Ectodermal cell (in vitro differentiated cells): Measurements from ENCODE around the gene KLKB1.

Experiments used
- H3K27ac ChIP-seq: 2 replicates; pipeline ENCODE4 v1.7.0; 2013; ENCODE audit warnings: mild to moderate bottlenecking, low read depth, low read length; ENCODE audit not compliant: insufficient read depth, poor library complexity, severe bottlenecking
- H3K27me3 ChIP-seq: 2 replicates; pipeline ENCODE4 v1.7.0; 2013; ENCODE audit warnings: mild to moderate bottlenecking, low read length; ENCODE audit not compliant: insufficient read depth, control insufficient read depth, poor library complexity, severe bottlenecking
- H3K36me3 ChIP-seq: one replicate; pipeline ENCODE4 v1.7.0; 2013; ENCODE audit warnings: low read length; ENCODE audit not compliant: control insufficient read depth, insufficient read depth
- H3K4me1 ChIP-seq: one replicate; pipeline ENCODE4 v1.7.0; 2013; ENCODE audit warnings: low read length; ENCODE audit not compliant: control insufficient read depth, insufficient read depth
- H3K4me3 ChIP-seq: 2 replicates; pipeline ENCODE4 v1.7.0; 2013; ENCODE audit warnings: low read depth, low read length, control low read depth; ENCODE audit not compliant: insufficient read depth
- H3K9me3 ChIP-seq: 2 replicates; pipeline ENCODE4 v1.7.0; 2013; ENCODE audit warnings: mild to moderate bottlenecking, low read length, moderate library complexity; ENCODE audit not compliant: control insufficient read depth
- WGBS, 2 experiments: methylation state at CpG; one replicate each; pipeline ENCODE4 v1.1.7; 2013; ENCODE audit warnings: missing lambda C conversion rate in 2 of 2; 5-methylcytosine and 5-hydroxymethylcytosine counted together

The KLKB1 gene

DNA sequence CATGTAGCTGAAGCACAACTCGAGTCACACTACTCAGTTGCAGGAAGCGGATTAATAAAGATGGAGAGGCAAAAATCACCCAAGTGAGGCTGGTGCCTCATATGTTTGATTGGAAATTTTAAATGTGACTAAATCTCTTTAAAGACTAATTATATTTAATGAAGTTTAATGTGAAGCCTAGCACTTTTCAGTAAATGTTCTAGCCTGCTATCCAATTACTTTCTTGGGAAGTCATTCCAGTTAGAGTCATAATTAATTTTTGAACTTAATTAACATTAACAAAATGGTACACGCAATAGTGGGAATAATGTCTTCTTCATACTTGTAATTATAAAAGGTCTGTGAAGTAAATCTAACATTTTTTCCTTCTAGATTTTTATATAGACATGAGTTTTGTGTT lies 59.3 kb downstream of the KLKB1 start:
- Histone ChIP-seq H3K9me3 (no peaks in the 10 kb centered on the region), H3K4me3 (no peak overlapping the region), H3K36me3 (no peaks in the 10 kb centered on the region), H3K4me1 (no peaks in the 10 kb centered on the region), H3K27me3 (no peaks in the 10 kb centered on the region), H3K27ac (no peak overlapping the region)
- WGBS, 2 experiments, result 96 to 98% methylated on average over 2 of the region's 3 CpGs

DNA sequence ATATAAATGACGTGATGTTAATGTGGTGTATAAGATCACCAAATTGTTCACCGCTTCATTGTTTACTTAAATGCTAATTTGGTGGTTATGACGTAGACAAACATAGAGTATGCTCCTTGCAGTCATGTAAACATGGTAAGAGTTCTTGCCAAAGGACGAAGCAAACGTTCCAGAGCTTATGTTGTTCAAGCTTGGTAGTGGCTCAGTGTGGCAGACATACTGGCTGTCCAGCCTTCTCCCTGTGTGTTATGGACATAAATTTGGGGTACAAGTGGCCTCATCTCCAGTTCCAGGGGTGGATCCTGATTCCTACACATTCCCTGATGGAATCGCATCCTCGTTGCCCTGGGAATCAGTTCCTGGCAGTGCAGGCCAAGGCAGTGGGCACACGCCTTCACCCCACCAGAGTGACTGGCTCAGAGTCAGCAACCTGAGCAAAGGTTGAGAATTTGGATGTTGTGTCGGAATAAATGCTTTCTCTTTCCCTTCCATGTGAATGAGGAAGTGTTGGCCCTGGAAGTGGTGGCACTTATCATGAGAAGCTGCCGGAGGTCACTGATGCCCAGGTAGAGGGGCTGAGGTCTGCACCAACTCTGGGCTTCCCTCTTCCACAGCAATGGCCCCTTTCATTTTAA lies 64.1 kb downstream of the KLKB1 start:
- H3K4me1 ChIP-seq, result no peaks in the 10 kb centered on the region
- H3K27me3 ChIP-seq, result no peaks in the 10 kb centered on the region
- H3K9me3 ChIP-seq, result no peaks in the 10 kb centered on the region
- H3K36me3 ChIP-seq, result no peaks in the 10 kb centered on the region
- WGBS, 2 experiments, result 94 to 96% methylated on average over 10 of the region's 10 CpGs
- H3K4me3 ChIP-seq, result no peak overlapping the region
- H3K27ac ChIP-seq, result no peak overlapping the region

DNA sequence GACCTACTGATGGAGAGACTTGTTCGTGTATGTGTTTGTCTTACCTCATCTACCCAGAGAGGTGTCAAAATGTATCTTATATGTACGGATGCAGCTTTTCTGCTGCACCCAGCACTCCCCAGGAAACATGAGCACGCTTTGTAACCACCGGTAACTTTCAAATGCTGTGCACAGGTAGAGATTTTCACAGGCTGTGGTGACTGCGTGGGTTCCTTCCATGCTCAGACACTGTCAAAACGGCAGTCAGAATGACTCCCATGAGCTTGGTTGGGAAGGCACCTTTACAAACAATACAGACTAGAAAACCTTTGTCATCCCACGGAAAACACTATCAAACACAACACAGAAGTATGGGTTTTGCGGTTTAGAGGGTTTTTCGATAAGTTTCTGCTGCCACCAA lies 66.9 kb downstream of the KLKB1 start:
- Histone ChIP-seq H3K4me1 (no peaks in the 10 kb centered on the region), H3K4me3 (no peak overlapping the region), H3K36me3 (no peaks in the 10 kb centered on the region), H3K27ac (no peak overlapping the region), H3K27me3 (no peaks in the 10 kb centered on the region), H3K9me3 (no peaks in the 10 kb centered on the region)
- WGBS, 2 experiments, result 94 to 97% methylated on average over 9 of the region's 9 CpGs

DNA sequence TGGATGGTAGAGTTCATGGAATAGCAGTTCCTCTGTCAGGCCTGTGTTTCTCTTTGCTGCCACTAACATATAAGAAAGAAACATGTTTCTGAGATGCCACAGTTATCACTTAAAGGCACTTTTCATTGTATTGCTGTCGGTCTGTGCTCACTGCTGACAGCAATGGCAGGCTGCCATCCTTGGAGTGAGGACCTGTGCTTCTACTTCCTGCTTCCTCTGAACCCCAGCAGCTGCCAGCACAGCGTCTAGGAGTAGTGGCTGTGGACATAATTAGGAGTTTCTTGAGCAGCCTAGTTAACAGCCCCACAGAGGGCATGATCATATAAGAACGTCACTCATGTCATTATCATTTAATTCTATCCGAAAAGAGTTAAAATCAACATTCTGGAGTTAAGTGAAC lies 69.2 kb downstream of the KLKB1 start:
- Histone ChIP-seq H3K27me3 (no peaks in the 10 kb centered on the region), H3K4me3 (no peak overlapping the region), H3K9me3 (no peaks in the 10 kb centered on the region), H3K27ac (no peak overlapping the region), H3K36me3 (no peaks in the 10 kb centered on the region), H3K4me1 (no peaks in the 10 kb centered on the region)
- WGBS, 2 experiments, result 66 to 78% methylated on average over 3 to 4 of the region's 4 CpGs

- WGBS, 2 experiments, result 76 to 78% methylated on average over 20 of the region's 21 CpGs
- Histone ChIP-seq H3K4me1 (no peaks in the 10 kb centered on the region), H3K36me3 (no peaks in the 10 kb centered on the region), H3K4me3 (no peak overlapping the region), H3K9me3 (no peaks in the 10 kb centered on the region), H3K27ac (no peak overlapping the region), H3K27me3 (no peaks in the 10 kb centered on the region)
Measured at GRCh38 chr4:186297013-186297645, 69.8 kb downstream of the KLKB1 start.

DNA sequence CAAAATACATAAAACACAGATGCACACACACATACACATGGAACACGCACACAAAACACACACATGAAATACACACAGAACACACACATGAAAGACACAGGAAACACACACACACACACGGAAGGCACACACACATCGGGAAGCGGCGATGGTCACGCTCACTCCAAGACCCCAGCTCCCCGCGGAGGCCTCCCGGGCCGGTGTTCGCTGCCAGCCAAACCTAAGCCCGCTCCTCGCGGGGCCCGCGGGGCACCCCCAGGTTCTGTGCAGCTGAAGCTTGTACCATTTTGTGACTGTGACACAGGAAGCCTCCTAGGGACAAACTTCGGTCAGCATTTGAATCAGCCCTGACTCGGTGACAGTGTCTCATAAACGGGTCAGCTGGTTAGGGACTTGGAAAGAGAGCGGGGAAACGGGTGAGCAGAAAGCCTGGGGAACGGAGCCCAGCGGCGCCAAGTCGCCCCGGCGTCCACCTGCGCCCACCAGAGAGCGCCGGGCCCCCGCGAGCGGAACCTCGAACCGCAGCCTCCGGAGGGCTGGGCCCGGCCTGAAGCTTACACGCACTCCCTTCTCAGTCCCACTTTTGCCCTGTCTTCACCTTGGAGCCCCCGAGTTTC lies 70.8 kb downstream of the KLKB1 start:
- Histone ChIP-seq H3K27me3 (no peaks in the 10 kb centered on the region), H3K27ac (no peak overlapping the region), H3K4me1 (no peaks in the 10 kb centered on the region), H3K4me3 (no peak overlapping the region), H3K36me3 (no peaks in the 10 kb centered on the region), H3K9me3 (no peaks in the 10 kb centered on the region)
- 70 to 78% methylated on average over 39 of the region's 39 CpGs for WGBS, 2 experiments

GRCh38 chr4:186299291-186299690 lies 72.0 kb downstream of the KLKB1 start:
- 91 to 95% methylated on average over 5 of the region's 5 CpGs for WGBS, 2 experiments
- Histone ChIP-seq H3K27ac (no peak overlapping the region), H3K36me3 (no peaks in the 10 kb centered on the region), H3K4me1 (no peaks in the 10 kb centered on the region), H3K9me3 (no peaks in the 10 kb centered on the region), H3K27me3 (no peaks in the 10 kb centered on the region), H3K4me3 (no peak overlapping the region)

GRCh38 chr4:186300659-186301390 lies 73.5 kb downstream of the KLKB1 start:
- no peaks in the 10 kb centered on the region for H3K9me3 ChIP-seq
- no peaks in the 10 kb centered on the region for H3K4me1 ChIP-seq
- no peak overlapping the region for H3K4me3 ChIP-seq
- 91 to 95% methylated on average over 4 to 6 of the region's 6 CpGs for WGBS, 2 experiments
- no peak overlapping the region for H3K27ac ChIP-seq
- H3K27me3 ChIP-seq, result no peaks in the 10 kb centered on the region
- no peaks in the 10 kb centered on the region for H3K36me3 ChIP-seq

DNA sequence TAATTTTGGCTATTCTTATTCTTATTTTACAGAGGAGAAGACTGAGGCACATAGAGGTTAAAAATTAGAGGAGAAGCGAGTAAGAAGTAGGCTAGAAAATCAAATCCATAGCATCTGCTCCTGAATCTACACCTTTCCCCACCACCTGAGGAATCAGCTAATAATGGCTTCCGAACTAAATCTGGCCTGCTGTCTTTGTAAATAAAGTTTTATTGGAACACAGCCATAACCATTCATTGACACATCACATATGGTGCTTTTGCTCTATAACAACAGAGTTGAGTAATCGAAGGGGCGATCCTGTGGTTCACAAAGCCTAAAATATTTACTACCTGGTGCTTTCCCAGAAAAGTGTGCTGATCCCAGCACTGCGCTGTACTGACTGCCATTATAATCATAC lies 76.9 kb downstream of the KLKB1 start:
- Histone ChIP-seq H3K27ac (no peak overlapping the region), H3K4me3 (no peak overlapping the region), H3K36me3 (no peaks in the 10 kb centered on the region), H3K4me1 (no peaks in the 10 kb centered on the region), H3K27me3 (no peaks in the 10 kb centered on the region), H3K9me3 (no peaks in the 10 kb centered on the region)
- 96 to 97% methylated on average over 4 to 5 of the region's 5 CpGs for WGBS, 2 experiments

DNA sequence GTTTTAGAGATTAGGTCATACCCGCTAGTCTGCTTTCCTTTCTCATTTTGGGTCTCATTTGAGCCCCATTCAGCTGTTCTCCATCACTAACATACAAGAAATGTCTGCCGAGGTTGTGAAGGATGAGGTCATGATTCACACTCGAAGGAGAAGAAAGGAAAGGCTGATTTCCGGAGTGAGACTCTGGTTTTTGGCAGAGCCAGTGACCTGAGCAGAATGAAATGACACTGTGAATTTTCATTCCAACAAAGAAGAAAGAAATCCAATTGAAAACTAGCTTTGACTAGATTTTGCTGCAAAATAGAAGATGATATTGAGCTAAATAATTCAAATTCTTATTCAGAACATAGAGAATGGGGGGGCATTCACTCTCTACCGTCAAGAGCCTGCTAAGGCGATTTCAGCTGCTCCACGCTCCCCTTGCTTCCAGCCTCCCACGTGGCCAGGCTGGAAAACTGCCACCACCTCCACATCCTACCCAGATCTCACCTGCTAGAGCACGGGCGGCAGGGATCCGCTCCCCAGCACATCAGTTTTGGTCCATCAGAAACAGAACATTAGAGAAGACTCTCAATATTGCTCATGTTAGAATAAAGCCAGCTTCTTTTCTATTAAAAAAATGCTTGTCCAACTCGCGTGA lies 77.7 kb downstream of the KLKB1 start:
- Histone ChIP-seq H3K27me3 (no peaks in the 10 kb centered on the region), H3K27ac (no peak overlapping the region), H3K4me3 (no peak overlapping the region), H3K4me1 (no peaks in the 10 kb centered on the region), H3K9me3 (no peaks in the 10 kb centered on the region), H3K36me3 (no peaks in the 10 kb centered on the region)
- 77 to 80% methylated on average over 12 to 13 of the region's 13 CpGs for WGBS, 2 experiments
